Bronchial epithelial cell (primary cell): ENCODE measurements around the gene OPRD1. TPM values are rescaled to one million over a fixed set of nuclear protein-coding genes. Genes with fewer than 3 reads are reported as not detected.
A peak's percentile ranks its signal among the peaks of the same experiment; 100 is the strongest.

Source experiments
- DNase-seq: peaks from one replicate; pipeline ENCODE4 v3.0.0-alpha.2; 2010; ENCODE audit warnings: low read depth
- FAIRE-seq: peaks from 2 replicates; lab custom pipeline; 2011; peaks lifted over from hg19 to GRCh38; lab: Jason Lieb, UNC
- H3K27me3 ChIP-seq: 2 replicates; pipeline ENCODE4 v1.5.1; 2011; ENCODE audit warnings: low read length; ENCODE audit not compliant: control insufficient read depth, insufficient read depth
- H3K36me3 ChIP-seq: 2 replicates; pipeline ENCODE4 v1.5.1; 2011; ENCODE audit warnings: low read length; ENCODE audit not compliant: control insufficient read depth, insufficient read depth
- H3K4me3 ChIP-seq: 2 replicates; pipeline ENCODE4 v1.5.1; 2011; ENCODE audit warnings: mild to moderate bottlenecking, low read depth, low read length, control low read depth
- CTCF ChIP-seq: IDR thresholded peaks from 2 replicates; pipeline ENCODE4 v1.5.1; 2011; ENCODE audit warnings: mild to moderate bottlenecking, moderate library complexity, low read length, control low read depth, inconsistent platforms; ENCODE audit not compliant: insufficient read depth, severe bottlenecking
- total RNA-seq: library from RNA; depleted of rRNA; stranded (reverse); fragments of >200 nt; gene quantifications from 2 replicates; pipeline ENCODE4 v1.2.1, GENCODE V29; 2014

Gene OPRD1
- total RNA-seq, 1 donor from 2014 or later: under 0.01 TPM

- peak overlapping the region; percentile 56 for H3K4me3 ChIP-seq
- H3K27me3 ChIP-seq: no peaks in the 10 kb centered on the region
- DNase-seq: no peak
- TF ChIP-seq CTCF: no peak
- FAIRE-seq: no peak
- H3K36me3 ChIP-seq: no peaks in the 10 kb centered on the region
These were observed 101.8 kb downstream of the OPRD1 start for GRCh38 chr1:28913786-28914227.

GRCh38 chr1:28914228-28915030 lies 102.5 kb downstream of the OPRD1 start, which contains the start of gene EPB41:
EPB41 (plus strand) TSS chr1:28914569; CDS start chr1:28987438, 72,869 bp downstream.
- H3K4me3 ChIP-seq: peak within 1 kb of the TSS; percentile 56
- FAIRE-seq (no peak), DNase-seq (peak; percentile 70)
- no peaks in the 10 kb centered on the region for H3K27me3 ChIP-seq
- H3K36me3 ChIP-seq: no peaks in the 10 kb centered on the region
- no peak for TF ChIP-seq CTCF

GRCh38 chr1:28915031-28915895 lies 103.3 kb downstream of the OPRD1 start:
- Histone ChIP-seq H3K36me3 (no peaks in the 10 kb centered on the region), H3K4me3 (peak overlapping the region; percentile 56), H3K27me3 (no peaks in the 10 kb centered on the region)
- FAIRE-seq (no peak), DNase-seq (peak; percentile 37)
- TF ChIP-seq CTCF: no peak

GRCh38 chr1:28917757-28918118 lies 105.8 kb downstream of the OPRD1 start:
- FAIRE-seq (no peak), DNase-seq (peak; percentile 58)
- Histone ChIP-seq H3K27me3 (no peaks in the 10 kb centered on the region), H3K36me3 (no peaks in the 10 kb centered on the region), H3K4me3 (no peak overlapping the region)
- no peak for TF ChIP-seq CTCF

Other genes starting within 250 kb of the OPRD1 start
- gene RAB42, start 219.9 kb upstream of the OPRD1 start, total RNA-seq: not detected in 2 replicates
- 49.9 and 55.8 TPM in 2 replicates for gene TAF12, start 169.1 kb upstream of the OPRD1 start, total RNA-seq
- not detected in 2 replicates for gene RNU11, start 163.6 kb upstream of the OPRD1 start, total RNA-seq
- 7.6 and 7.9 TPM in 2 replicates for gene GMEB1, start 143.4 kb upstream of the OPRD1 start, total RNA-seq
- gene YTHDF2, start 75.2 kb upstream of the OPRD1 start, total RNA-seq: 53.3 and 63.4 TPM in 2 replicates
- gene EPB41, start 102.4 kb downstream of the OPRD1 start, total RNA-seq: 21.6 and 28.9 TPM in 2 replicates